Heart right ventricle (tissue), 16 donors: ENCODE results near the gene EEPD1. TPM values are rescaled to one million over a fixed set of nuclear protein-coding genes. Genes with fewer than 3 reads are reported as not detected.

Source experiments
- ATAC-seq, 8 donors: fragments of 200-7000 bp; cut with Tn5 transposase; one replicate each; pipeline ENCODE4 v1.9.1; 2020; ENCODE audit warnings: mild to moderate bottlenecking in 8 of 8, moderate library complexity in 8 of 8, moderate number of reproducible peaks in 1 of 8
- DNase-seq, 2 donors: peaks; one replicate each; pipeline ENCODE4 v3.0.0-alpha.2; 2020
- H3K27ac ChIP-seq, 10 donors: fragments of 200-600 bp; sonication (generic) in 2 of 10; one replicate each; pipeline versions ENCODE4 v1.5.0 to v1.8.0; 2020 to 2022; ENCODE audit warnings: mild to moderate bottlenecking in 3 of 10
- H3K27me3 ChIP-seq, 7 donors: fragments of 200-600 bp; one replicate each; pipeline ENCODE4 v1.8.0; 2021 to 2022; ENCODE audit warnings: mild to moderate bottlenecking in 2 of 7
- H3K36me3 ChIP-seq, 9 donors: fragments of 200-600 bp; sonication (generic) in 1 of 9; one replicate each; pipeline versions ENCODE4 v1.5.0 to v1.8.0; 2020 to 2022; ENCODE audit warnings: mild to moderate bottlenecking in 2 of 9
- H3K4me1 ChIP-seq, 9 donors: fragments of 200-600 bp; sonication (generic) in 1 of 9; one replicate each; pipeline versions ENCODE4 v1.5.0 to v1.8.0; 2020 to 2022; ENCODE audit warnings: mild to moderate bottlenecking in 4 of 9
- H3K4me3 ChIP-seq, 10 donors: fragments of 200-600 bp; sonication (generic) in 2 of 10; one replicate each; pipeline versions ENCODE4 v1.5.0 to v1.8.0; 2020 to 2022; ENCODE audit warnings: mild to moderate bottlenecking in 7 of 10, moderate library complexity in 2 of 10
- H3K9me3 ChIP-seq, 11 donors: fragments of 200-600 bp in 10 of 11; sonication (generic) in 2 of 11; one replicate each; pipeline versions ENCODE4 v1.5.0 to v1.8.0; 2013 to 2022; ENCODE audit warnings: mild to moderate bottlenecking in 2 of 11, control low read depth in 1 of 11, moderate library complexity in 1 of 11
- CTCF ChIP-seq, 9 donors: fragments of 200-600 bp; sonication (generic) in 2 of 9; IDR thresholded peaks; one replicate each; pipeline versions ENCODE4 v1.5.0 to v1.8.0; 2021 to 2022; ENCODE audit warnings: antibody characterized with exemption in 9 of 9, mild to moderate bottlenecking in 5 of 9, moderate library complexity in 1 of 9
- WGBS, 2 donors: extraction: QIAGEN DNeasy Blood & Tissue Kit; methylation state at CpG; one replicate each; pipeline ENCODE4 v1.1.7; 2013; ENCODE audit warnings: inconsistent platforms in 1 of 2; 5-methylcytosine and 5-hydroxymethylcytosine counted together
- intact Hi-C, 10 donors: fragments of 100-400 bp; cut with DNase I; formaldehyde crosslinking; loops; one replicate each; pipeline versions ENCODE4 v1.11.1 to v1.14.2; 2022
- polyA plus RNA-seq, 2 donors: library from polyadenylated mRNA; stranded (reverse); fragments of 200-250 nt; gene quantifications; one replicate each; pipeline ENCODE4 v1.2.3, GENCODE V29; 2013
- total RNA-seq, 10 donors: library from RNA; stranded (reverse); fragmentation: NEBNext Ultra II Directional in 3 of 10; extraction: Animal tissue kit (Norgen Biotek cat#: 25700) in 3 of 10; gene quantifications; one replicate each; pipeline versions ENCODE4 v1.2.1 to v1.2.4, GENCODE V29; 2021 to 2023
- donor health status: Arrhythmogenic right ventricular cardiomyopathy.
- donor health status: ischemic (EF 13 %, LVEDD 7.1; RV severe dilation, severe dysfunction).
- donor health status: healthy with polysubstance abuse.
- donor health status: DM: no; HTN: yes; CAD: no.
- donor health status: DM: no; HTN: no; CAD: no.
- donor health status: ischemic (EF 25% LVEDD 6.9; RV normal size, moderate dysfunction).
- donor health status: ischemic (EF 25% LVEDD 5.7; RV mildly dilated, moderate dysfunction).
- donor health status: healthy.
- donor health status: DM: yes; HTN: yes; CAD: no.
- donor health status: Ischemic cardiomyopathy.
- donor health status: ischemic (EF 35%, LVEDD 5.7; RV mildly dilated, moderate dysfunction).
- donor health status: nonischemic (EF 11% LVEDD 7.7; RV severe dilation, severe dysfunction).
- donor health status: DM: yes; HTN: yes; CAD: no.
- donor health status: PGD.
- donor health status: ischemic (EF 29% LVEDD 5.4; RV normal size, mild dysfunction).
- donor health status: nonischemic (EF 23%, LVEDD 6.1; RV moderate dilation, normal function).

EEPD1 gene
- total and polyA plus RNA-seq, 12 donors = 6.1 to 15.2 (median 8.4) TPM

- Histone ChIP-seq H3K4me3 (no peak overlapping the region), H3K4me1 (peaks cover 0 to 88% (median 54%) of the 10 kb centered on the region in 9 donors), H3K36me3 (peaks cover 0 to 37% (median 0%) of the 10 kb centered on the region in 9 donors), H3K27ac (peak overlapping the region in 9 of 10 donors; percentile 33 to 90 (median 74)), H3K9me3 (no peaks in the 10 kb centered on the region), H3K27me3 (no peaks in the 10 kb centered on the region)
- no peak for TF ChIP-seq CTCF (IDR thresholded peaks at IDR 0.05)
- no peak for ATAC-seq
- intact Hi-C loops = loop anchor here in 7 of 10 donors (5.0 to 10.0 kb wide), 5 partner anchors 74 to 132 kb away; partner anchors contain the start of gene EEPD1 (in 2 of the 7)
- no peak for DNase-seq
- WGBS, 2 donors = 84 to 91% methylated on average over 4 of the region's 4 CpGs
Observed at GRCh38 chr7:36286688-36287087, 133.6 kb downstream of the EEPD1 start.

- intact Hi-C loops = loop anchor here in 7 of 10 donors (5.0 to 10.0 kb wide), 5 partner anchors 75 to 133 kb away; partner anchors contain the start of gene EEPD1 (in 2 of the 7)
- no peak for TF ChIP-seq CTCF (IDR thresholded peaks at IDR 0.05)
- Histone ChIP-seq H3K9me3 (no peaks in the 10 kb centered on the region), H3K4me1 (peaks cover 0 to 88% (median 54%) of the 10 kb centered on the region in 9 donors), H3K27me3 (no peaks in the 10 kb centered on the region), H3K4me3 (peak overlapping the region in 3 of 10 donors; percentile 3 to 28 (median 13)), H3K36me3 (peaks cover 0 to 35% (median 0%) of the 10 kb centered on the region in 9 donors), H3K27ac (peak overlapping the region in 9 of 10 donors; percentile 39 to 90 (median 74))
- ATAC-seq = peak; percentile 13 to 48 (median 32)
- no peak for DNase-seq
- 59 to 66% methylated on average over 19 of the region's 19 CpGs for WGBS, 2 donors
Observed at GRCh38 chr7:36287371-36288241, 134.6 kb downstream of the EEPD1 start.

GRCh38 chr7:36288501-36288900 is 135.4 kb downstream of the EEPD1 start:
- Histone ChIP-seq H3K27me3 (no peaks in the 10 kb centered on the region), H3K4me1 (peaks cover 0 to 82% (median 52%) of the 10 kb centered on the region in 9 donors), H3K27ac (peak overlapping the region in 8 of 10 donors; percentile 39 to 90 (median 74)), H3K4me3 (no peak overlapping the region), H3K36me3 (peaks cover 0 to 35% (median 0%) of the 10 kb centered on the region in 9 donors), H3K9me3 (no peaks in the 10 kb centered on the region)
- DNase-seq (no peak), ATAC-seq (no peak)
- intact Hi-C loops = loop anchor here in 7 of 10 donors (5.0 to 10.0 kb wide), 5 partner anchors 76 to 134 kb away; partner anchors contain the start of gene EEPD1 (in 2 of the 7)
- no peak for TF ChIP-seq CTCF (IDR thresholded peaks at IDR 0.05)
- 96 to 98% methylated on average over 5 of the region's 5 CpGs for WGBS, 2 donors

GRCh38 chr7:36289833-36290661 is 137.0 kb downstream of the EEPD1 start:
- ATAC-seq (no peak), DNase-seq (no peak)
- Histone ChIP-seq H3K36me3 (peaks cover 0 to 35% (median 0%) of the 10 kb centered on the region in 9 donors), H3K4me1 (peaks cover 0 to 68% (median 44%) of the 10 kb centered on the region in 9 donors), H3K27ac (peak overlapping the region in 5 of 10 donors; percentile 13 to 92 (median 30)), H3K27me3 (no peaks in the 10 kb centered on the region), H3K9me3 (no peaks in the 10 kb centered on the region), H3K4me3 (no peak overlapping the region)
- 74 to 89% methylated on average over 7 of the region's 7 CpGs for WGBS, 2 donors
- intact Hi-C loops = loop anchor here (2.0 to 10.0 kb wide), 11 partner anchors 78 to 305 kb away; partner anchors contain the start of gene EEPD1 (in 2 of the 10)
- TF ChIP-seq CTCF (IDR thresholded peaks at IDR 0.05) = no peak
